Stimulated activated naive CD4-positive, alpha-beta T cell treated with Interleukin-2 at 50 U/mL for 16 hours (primary cell): ENCODE measurements around the gene FA2H.

Experiments used
- DNase-seq: peaks from one replicate; lab custom pipeline; 2025; lab: John Stamatoyannopoulos, UW

FA2H gene

GRCh38 chr16:74743668-74744299, 30.8 kb downstream of the FA2H start:
- DNase-seq: no peak

- DNase-seq: no peak
Measured at GRCh38 chr16:74743045-74743667, 31.5 kb downstream of the FA2H start.

GRCh38 chr16:74742051-74742481, 32.6 kb downstream of the FA2H start:
- DNase-seq: no peak

- no peak for DNase-seq
Measured at GRCh38 chr16:74740795-74741304, 33.8 kb downstream of the FA2H start.

GRCh38 chr16:74739275-74739674, 35.3 kb downstream of the FA2H start:
- DNase-seq: no peak

GRCh38 chr16:74738816-74739215, 35.8 kb downstream of the FA2H start:
- no peak for DNase-seq

- DNase-seq: no peak
Measured at GRCh38 chr16:74738113-74738541, 36.5 kb downstream of the FA2H start.

GRCh38 chr16:74737521-74737920, 37.1 kb downstream of the FA2H start:
- no peak for DNase-seq

GRCh38 chr16:74736531-74737157, 38.0 kb downstream of the FA2H start:
- DNase-seq: no peak

- DNase-seq: no peak
Measured at GRCh38 chr16:74735554-74735953, 39.1 kb downstream of the FA2H start.

GRCh38 chr16:74735162-74735452, 39.5 kb downstream of the FA2H start:
- no peak for DNase-seq

GRCh38 chr16:74734361-74735161, 40.1 kb downstream of the FA2H start:
- no peak for DNase-seq

- DNase-seq: no peak
Measured at GRCh38 chr16:74732707-74733350, 41.8 kb downstream of the FA2H start.

- no peak for DNase-seq
Measured at GRCh38 chr16:74731853-74732477, 42.7 kb downstream of the FA2H start.

- no peak for DNase-seq
Measured at GRCh38 chr16:74729783-74730683, 44.6 kb downstream of the FA2H start.

- no peak for DNase-seq
Measured at GRCh38 chr16:74727903-74728302, 46.7 kb downstream of the FA2H start.

- DNase-seq: no peak
Measured at GRCh38 chr16:74726716-74727115, 47.9 kb downstream of the FA2H start.

GRCh38 chr16:74725651-74726455, 48.8 kb downstream of the FA2H start:
- no peak for DNase-seq

- DNase-seq: no peak
Measured at GRCh38 chr16:74724820-74725549, 49.6 kb downstream of the FA2H start.
